Superior temporal gyrus (tissue), 1 donor: ENCODE measurements around the gene DDIT4.
A peak's percentile ranks its signal among the peaks of the same experiment; 100 is the strongest.
"Not testable (repeated sequence)": the region's sequence is repeated elsewhere in the genome, so short reads cannot be mapped to it uniquely, and the experiment has no call there.

Experiments used
- DNase-seq: peaks from one replicate; pipeline ENCODE4 v3.0.0-alpha.2; 2016; ENCODE audit errors: extremely low spot score

Gene DDIT4

DNA sequence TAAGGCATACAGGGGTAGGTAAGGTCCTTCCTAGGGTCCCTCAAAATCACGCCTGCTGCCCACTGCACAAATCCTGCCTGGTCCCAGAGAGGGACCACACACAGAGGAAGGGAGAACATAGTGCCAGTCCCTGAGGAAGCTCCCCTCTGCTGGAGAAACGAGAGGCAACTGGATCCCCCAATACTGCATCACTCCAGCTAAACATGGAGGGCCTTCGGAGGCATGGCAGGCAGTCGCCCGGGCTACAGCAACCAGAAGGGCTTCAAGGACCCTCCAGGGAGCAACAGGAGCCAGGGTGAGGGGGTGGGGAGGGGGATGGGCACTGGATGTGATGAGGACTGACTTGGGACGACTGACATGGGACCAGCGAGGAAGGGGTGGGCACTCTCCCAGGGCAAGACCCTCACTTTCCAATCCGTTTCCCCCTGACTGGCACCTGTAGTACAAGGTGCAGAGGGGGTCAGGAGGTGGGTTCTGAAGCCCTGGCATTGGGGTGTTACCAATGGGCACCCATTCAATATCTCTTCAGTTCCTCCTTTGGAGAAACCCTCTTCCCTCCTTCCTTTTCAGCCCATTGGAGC, 21.7 kb downstream of the DDIT4 start:
- DNase-seq, result peak; percentile 2

DNA sequence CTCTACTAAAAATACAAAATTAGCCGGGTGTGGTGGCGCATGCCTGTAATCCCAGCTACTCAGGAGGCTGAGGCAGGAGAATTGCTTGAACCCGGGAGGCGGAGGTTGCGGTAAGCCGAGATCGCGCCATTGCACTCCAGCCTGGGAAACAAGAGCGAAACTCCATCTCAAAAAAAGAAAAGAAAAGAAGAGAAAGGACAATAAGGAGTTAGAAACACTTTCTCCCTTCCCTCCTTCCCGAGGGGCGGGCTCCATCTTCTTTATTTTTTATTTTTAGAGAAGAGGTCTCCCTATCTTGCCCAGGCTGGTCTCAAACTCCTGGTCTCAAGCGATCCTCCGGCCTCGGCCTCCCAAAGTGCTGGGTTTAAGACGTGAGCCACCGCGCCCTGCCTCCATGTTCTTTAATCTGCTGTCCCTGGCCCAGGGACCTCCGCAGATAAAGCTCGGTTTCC, 23.1 kb downstream of the DDIT4 start:
- DNase-seq, result not testable (repeated sequence)

DNA sequence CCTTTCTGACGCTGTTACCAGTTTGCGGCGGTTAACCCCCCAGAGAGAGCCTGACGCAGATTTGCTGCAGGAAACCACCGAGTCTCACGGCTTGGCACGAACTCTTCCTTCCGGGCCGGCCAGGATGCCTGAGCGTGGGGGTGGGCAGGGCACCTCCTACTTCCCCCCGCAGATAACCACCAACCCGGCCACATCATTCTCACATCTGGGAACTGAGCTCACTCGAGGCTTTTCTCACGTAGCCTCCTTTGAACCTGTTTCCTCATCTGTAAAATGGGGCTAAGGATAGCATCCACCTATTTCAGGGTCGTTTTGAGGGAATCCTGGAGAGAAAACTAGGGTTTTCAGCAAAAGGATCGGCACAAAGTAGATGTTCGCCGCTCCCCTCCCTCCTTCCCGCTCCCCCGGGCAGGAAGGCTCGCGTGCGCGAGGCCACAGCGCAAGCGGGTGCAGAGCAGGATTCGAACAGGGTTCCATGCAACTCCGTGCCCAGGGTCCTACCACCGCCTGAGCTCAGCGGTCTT, 23.6 kb downstream of the DDIT4 start:
- peak; percentile 30 for DNase-seq

DNA sequence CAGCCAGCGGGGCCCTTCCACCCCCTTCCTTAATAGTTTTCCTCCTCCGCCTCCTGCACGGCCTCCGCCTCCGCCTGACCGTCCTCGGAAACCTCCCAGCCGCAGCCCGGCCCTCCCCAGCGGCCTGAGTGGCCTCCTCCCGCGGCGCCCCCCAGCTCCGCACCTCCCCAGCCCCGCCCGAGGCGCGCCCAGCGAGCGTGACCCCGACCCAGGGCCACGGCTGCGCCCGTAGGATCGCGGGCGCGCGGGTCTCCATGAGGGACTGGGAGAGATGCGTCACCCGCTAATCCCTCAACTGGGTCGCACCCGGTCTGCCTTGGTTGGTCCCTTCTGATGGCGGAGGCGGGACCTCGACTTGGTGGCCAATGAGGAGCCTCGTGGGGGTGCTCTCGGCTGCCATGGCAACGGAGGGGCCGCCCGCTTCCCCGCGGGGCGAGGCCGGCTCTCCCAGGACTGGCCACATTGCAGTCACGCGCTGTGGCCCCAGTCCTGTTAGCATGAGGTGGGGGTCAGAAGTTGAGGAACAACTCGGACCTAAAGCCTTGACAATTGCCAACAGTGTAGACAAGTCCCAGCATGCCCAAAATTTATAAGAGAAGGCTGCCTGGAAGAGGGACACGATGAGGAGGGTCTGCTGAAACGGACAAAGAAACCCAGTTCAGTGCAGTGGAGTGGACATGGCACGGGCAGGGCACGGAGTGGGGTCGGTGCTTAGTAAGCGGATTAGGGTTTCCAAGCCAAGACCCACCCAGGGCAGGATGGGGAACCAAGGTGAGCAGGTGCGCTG, 24.3 kb downstream of the DDIT4 start:
- DNase-seq, result peak; percentile 97

DNA sequence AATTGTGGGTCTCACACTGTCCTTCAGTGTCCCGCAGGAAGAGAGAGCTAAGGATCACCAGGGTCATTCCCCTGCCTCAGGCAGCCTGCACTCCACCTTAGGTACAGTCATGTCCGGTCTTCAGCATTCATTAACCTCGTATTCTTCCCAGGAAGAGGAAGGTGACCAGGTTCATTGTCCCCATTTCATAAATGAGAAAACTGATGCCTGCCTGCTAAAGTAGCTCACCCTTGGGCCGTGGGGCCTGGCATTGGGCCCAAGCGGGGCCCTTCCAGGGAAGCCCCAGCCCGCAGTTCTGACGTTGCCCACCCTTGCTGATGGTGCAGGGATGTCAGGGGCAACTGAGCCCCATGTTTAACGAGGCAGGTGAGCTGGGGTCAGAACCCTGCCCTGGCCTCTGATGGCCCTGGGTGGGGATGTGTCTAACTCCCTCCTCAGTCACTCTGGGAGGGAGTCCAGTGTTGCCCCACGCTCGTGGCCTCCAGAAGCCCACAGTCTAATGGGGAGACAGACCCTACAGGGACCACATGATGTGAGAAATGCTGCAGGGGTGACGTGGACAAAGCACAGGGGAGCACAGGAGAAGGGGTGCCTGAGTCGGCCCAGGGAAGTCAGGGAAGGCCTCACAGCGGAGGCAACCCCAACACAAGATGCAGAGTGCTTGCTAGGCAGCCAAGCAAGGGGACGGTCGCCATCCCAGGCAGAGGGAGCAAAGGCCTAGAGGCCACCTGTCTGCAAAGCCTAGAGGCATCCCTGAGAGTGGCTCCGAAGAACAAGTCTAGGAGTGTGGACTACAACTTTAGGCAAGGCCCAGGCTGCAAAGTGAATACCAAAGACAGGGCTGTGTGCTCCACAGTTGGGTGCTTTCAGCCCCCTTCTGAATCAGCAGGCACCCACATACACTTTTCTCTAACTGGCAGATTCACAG, 25.1 kb downstream of the DDIT4 start:
- no peak for DNase-seq

DNA sequence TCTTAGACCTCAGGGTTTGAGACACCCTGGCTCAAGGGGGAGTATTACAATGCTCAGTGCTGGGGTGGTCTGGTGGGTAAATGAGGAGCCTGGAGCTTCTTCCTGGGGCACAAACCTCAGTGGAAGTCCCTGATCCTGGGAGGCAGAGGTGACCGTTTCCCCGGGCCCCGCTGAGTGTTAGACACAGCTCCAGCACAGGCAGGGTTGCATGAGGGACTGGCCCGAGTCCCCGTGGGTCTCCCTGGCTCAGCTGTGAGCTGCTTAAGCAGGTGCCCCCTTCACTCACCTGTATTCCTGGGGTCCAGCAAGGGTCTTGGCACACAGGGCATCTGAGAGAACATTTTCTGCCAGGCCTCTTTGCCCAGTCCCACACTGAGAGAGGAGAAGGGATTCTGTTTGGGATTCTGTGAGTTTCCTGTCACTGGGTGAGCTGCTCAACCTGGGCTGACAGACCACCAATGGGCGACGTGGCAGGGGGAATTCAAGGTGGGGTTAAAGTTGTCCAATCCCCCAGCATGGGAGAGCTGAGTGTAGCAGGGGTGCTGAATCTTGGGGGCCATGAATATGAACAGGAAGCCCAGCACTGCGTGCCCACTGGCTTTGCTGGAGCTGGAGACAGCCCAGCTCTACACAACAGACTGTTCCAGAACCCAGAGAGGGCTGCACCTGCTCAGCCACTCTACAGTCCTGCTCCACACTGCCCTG, 29.9 kb downstream of the DDIT4 start:
- no peak for DNase-seq

DNA sequence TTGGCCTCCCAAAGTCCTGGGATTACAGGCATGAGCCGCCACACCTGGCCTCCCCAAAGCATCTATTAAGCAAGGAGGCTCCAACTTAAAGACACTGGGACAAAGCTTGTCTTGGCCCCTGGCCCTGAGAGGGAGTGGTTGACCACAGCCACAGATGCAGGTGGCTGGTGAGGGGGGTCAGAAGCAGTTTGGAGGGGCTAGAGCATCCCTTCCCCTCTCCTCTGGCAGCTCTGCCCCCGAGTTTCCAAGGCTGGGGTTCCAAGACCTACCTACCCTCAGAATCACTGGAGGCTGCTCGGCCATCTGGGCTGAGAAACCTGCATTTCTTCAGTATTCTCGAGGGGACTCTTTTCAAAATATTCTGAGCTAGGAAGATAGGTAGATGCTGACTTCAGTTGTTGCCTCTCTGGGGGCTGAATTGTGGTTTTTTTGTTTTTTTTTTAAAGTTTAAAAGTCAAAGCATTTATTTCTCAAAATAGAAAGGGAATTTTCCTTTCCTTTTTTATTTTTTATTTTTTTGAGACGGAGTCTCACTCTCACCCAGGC, 32.6 kb downstream of the DDIT4 start:
- DNase-seq, result no peak

DNA sequence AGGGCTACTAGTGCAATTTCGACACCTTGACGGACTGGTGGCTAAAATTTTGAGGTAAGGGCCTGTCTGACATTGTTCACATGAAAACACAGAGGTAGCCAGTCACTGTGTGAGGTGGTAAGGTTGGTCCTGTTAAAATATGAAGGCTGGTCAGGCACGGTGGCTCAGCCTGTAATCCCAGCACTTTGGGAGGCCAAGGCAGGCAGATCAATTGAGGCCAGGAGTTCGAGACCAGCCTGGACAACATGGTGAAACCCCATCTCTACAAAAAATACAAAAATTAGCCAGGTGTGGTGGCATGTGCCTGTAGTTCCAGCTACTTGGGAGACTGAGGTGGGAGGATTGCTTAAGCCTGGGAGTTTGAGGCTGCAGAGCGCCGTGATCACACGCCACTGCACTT, 34.0 kb downstream of the DDIT4 start:
- not testable (repeated sequence) for DNase-seq

DNA sequence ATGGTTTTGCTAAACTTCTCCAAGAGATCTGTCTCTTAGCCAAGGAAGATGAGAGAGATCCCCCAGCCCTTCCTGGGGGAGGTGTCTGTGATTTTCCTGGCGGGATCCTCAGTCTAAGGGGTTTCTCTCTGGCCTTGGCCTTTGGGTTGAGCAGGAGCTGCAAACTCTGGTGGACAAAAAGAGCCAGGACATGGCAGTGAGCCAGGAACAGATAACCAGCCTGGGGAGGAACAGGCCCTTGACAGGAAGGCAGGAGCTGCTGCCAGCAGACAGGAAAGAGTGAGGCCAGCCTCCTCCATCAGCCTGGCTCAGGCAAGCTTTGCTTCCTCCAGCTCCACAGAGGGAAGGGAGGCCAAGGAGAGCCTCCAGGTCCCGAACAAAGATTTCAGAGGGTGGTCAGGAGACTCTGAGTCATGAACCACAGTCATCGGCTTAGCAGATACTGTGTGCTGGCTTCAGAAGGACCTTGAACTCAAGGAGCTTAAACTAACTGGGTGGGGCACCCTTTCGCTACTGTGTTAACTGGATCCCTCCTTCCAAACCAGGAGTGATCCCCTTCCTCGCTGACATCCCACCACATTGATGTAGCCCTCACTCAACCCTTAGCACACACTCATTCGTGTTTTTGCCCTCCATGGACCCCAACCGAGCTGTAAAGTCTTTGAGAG, 34.7 kb downstream of the DDIT4 start:
- no peak for DNase-seq

DNA sequence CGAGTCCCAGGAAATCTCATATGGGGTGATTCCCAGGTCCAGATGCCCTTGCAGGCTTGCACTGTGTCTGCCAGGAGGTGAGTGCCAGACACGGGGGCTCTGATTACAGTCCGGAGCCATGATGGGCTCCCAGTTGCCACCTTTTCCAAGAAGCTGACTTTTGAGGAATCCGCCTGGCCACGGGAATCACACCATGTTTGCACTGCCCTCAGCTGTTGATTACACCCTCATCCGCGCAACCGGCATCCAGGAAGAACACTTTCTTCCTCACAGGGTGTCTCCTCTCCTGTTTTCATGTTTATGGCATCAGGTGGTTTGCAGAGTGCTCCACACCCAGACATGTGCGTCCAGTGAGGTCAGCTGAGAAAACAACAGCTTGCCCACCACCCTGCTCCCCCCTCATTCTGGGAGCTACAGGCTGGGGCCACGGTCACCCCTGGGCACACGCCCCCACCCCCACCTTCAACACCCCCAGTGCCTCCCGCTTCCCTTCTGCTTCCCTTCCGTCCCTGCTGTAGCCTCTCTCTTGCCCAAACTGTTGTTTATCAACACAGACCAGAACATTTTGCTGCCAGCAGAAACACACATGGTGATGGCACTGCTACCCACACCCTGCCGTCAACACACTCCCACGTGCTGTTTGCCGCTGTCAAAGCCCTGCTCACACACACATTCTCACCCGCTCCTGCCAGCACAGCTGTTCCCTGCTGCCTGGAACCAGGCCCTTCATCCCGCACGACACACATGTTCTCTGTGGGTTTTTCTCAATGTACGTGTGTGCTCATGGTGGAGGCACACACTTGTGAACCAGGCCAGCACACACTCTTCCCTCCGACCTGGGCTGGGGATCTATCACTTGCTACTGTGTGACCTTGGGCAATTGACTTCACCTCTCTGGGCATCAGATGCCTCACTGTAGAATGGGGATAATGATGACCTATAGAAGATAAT, 35.8 kb downstream of the DDIT4 start:
- DNase-seq, result peak; percentile 87

DNA sequence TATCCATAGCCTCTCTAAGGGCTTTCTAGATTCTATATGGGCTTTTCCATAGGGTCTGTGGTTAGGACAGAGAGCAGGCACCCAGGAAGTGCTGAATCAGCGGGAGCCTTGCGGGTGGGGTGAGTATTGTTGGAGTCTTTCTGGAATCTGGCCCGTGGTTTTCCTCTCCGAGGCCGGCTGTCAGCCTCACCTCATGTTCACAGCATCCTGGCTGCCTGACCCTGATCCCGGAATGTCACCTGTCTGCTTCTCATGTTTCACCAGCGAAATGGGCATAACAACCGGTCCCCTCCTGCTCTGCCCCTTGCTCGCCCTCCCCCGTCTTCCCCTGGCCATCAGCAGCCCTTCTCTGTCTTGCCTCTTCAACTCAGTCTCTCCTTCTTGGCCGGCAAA, 36.5 kb downstream of the DDIT4 start:
- DNase-seq, result no peak

DNA sequence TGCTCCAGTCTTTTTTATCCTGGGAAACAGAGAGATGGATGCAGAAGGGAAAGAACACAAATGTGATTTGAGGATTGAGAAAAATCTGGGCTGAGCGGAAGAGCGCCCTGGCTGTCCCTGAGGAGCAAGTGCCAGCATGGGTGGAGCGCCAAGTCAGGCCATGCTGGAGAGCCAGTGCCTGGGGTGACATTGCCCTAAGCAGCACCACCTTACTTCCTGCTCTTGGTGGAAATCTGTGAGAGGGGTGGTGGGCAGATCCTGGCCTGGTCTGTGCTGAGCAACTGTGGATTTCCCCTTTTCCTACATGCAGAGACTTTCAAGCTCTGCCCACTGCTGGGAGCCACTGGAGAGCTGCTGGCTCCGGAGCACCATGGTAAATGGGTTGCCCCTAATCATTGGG, 36.9 kb downstream of the DDIT4 start:
- peak; percentile 34 for DNase-seq

DNA sequence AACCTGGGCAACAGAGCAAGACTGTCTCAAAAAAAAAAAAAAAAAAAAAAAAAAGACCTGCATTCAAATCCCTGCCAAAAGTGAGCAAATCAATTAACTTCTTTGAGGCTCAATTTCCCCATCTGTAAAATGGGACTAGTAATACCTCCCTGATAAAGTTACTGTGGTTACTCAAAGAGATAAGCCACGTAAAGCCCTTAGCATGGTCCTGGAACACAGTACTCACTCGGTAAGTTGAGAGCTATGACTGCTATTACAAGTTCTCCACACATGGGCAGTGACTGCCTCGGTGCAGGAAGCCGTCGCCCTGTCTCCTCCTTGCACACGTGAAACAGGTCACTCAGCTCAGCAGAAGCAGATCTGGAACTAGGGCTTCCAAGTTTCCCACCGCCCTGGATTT, 37.9 kb downstream of the DDIT4 start:
- no peak for DNase-seq

DNA sequence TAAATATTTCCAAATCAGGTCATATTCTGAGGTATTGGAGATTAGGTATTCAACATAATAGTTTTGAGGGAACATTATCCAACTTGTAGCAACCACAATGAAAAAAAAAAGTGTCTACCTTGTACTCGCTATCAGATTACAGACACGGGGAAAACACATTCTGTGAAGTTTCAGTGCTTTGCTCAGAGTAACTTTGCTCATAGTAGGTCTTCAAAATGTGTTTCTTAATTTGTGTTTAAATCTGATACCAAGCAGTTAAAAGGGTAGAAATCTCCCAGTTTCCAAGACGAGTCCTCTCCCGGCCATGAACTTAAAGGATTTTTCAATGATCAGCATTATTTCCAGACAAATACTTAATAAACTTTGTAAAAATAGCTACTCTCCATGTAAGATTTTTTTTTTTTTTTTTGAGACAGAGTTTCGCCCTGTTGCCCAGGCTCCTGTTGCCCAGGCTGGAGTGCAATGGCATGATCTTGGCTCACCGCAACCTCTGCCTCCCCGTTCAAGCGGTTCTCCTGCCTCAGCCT, 39.2 kb downstream of the DDIT4 start:
- DNase-seq, result peak; percentile 4

DNA sequence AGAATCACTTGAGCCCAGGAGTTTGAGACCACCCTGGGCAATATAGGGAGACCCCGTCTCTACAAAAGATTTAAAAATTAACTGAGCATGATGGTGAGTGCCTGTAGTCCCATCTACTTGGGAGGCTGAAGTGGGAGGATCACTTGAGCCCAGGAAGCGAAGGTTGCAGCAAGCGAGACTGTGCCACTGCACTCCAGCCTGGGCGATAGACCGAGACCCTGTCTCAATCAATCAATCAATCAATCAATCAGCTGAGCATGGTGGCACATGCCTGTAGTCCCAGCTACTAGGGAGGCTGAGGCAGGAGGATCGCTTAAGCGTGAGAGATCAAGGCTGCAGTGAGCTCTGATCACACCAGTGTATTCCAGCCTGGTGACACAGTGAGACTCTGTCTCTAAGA, 40.5 kb downstream of the DDIT4 start:
- no peak for DNase-seq

DNA sequence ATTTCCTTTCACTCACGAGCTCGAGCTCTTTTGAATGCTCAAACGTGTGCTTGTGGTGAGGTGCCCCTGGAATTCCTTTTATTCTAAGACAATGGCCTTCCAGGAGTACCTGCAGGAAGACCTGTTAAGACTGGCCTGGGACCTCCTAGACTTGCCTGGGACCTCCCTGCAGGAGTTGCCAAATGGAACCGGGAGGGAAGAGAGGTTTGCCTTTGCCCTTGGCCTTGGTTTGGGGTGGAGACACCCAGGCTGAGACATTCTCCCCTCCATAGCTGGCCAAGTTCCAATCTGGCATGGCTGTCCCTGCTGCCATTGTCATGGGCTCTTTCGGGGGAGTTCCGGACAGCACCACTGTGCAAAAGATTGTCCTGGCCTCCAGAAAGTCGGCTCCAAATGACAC, 41.3 kb downstream of the DDIT4 start:
- no peak for DNase-seq

DNA sequence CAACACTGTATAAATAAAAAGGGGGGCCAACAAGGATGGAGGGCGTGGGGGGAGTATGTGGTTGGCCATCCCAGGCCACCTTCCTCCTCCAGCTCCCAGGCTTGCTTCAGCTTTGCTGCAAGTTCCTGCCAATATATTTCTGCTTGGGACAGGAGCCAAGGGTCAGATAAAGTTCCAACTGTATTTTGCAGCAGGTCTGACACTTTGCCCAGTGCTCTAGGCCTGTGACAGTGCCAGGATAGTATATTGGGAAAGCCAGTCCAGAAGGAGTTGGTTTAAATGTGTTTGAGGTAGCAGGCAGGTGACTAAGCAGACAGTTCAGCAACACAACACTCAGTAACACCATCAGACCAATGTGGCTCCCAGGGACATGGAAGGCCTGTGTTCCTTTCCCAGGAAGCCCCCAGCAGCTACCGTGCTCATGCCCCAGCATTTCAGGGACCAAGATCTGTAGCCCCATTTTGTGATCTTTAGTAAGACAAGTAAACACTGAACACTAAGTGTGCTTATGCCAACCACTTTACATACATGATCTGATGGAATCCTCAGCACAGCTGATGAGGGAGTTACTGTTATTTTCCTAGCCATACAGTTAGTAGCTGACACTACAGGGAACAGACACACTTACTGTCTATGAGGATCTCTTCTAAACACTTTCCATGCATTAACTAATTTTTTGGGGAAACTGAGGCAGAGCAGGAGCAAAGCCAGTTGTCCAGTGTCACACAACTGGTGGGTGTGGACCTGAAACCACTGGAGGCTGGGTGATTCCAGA, 42.1 kb downstream of the DDIT4 start:
- DNase-seq, result no peak

DNA sequence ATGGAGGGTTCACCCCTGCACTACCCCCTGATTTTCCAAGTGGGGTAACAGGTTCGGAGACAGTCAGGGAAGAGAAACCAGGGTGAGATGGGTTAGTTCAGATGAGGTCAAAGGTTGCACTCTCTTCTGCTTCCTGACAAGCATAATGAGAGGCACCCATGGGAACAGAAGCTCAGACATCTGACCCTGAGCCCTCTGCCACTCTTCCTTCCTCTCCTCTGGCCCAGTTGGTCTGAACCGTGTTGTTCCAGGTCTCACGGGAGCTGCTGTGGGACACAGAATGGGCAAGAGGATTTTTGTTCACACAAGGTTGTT, 42.6 kb downstream of the DDIT4 start:
- DNase-seq, result no peak
